HG03196 (cell line): ENCODE results near the gene PIP4P1.

Source experiments
- ATAC-seq: cut with Tn5 transposase; IDR thresholded peaks from one replicate; pipeline ENCODE4 v1.9.1; 2021; ENCODE audit not compliant: unreplicated experiment

Gene PIP4P1

GRCh38 chr14:20438664-20439063 lies 22.6 kb downstream of the PIP4P1 start:
- ATAC-seq: no peak

DNA sequence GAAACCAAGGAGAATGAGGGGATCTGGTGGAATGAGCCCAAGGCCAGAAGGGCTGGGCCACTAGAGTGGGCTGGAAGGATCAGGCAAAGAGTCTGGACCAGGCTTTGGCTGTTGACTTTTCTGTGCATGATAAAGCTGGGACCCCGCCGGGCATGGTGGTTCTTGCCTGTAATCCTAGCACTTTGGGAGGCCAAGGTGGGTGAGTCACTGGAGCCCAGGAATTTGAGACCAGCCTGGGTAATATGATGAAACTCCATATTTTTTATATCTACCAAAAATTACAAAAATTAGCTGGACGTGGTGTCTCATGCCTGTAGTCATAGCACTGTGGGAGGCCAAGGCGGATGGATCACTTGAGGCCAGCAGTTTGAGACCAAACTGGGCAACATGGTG lies 24.9 kb downstream of the PIP4P1 start:
- ATAC-seq: no peak

GRCh38 chr14:20435582-20436362 lies 25.5 kb downstream of the PIP4P1 start, which contains the start of gene KLHL33:
Gene KLHL33, minus strand, starts transcription at chr14:20436166. Its CDS starts 355 bp downstream, at chr14:20435811.
- no peak for ATAC-seq

GRCh38 chr14:20434701-20435581 lies 26.3 kb downstream of the PIP4P1 start:
- ATAC-seq: no peak

- ATAC-seq: no peak
These were observed 31.2 kb downstream of the PIP4P1 start for GRCh38 chr14:20429801-20430669.

DNA sequence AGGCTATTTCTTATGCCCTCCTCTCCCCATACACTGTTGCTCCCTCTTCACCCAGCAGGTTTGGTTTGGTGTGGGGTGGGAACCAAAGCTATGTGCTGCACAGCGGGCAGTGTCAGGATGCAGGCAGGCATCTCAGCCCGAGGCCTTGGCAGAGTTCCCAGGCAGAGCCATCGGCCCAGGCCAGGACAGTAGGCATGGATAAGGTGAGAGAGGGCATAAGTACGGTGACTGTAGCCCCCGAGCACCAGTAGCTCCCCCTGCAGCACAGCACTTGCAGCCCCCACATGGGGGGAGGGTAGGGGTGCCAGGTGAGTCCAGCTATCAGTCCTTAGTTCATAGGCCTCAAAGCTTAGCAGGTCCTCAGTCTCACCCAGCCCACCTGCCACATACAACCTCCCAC lies 32.4 kb downstream of the PIP4P1 start:
- no peak for ATAC-seq

DNA sequence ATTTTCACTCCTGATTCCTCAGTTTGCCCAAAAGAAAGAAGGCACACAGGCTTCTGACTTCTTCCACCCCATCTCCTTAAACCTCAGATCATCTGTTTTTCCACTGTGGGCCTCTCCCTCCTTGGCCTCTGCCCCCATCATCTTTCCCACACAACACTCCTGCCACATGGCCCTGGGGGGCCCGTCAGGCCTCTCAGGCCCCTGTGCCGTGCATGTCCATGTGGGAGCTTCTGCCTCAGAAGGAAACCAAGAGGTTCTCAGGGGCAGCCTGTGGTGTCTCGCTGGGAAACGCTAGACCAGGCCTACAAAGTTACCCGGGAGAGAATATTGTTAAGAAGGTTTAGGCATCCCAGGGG lies 33.2 kb downstream of the PIP4P1 start:
- ATAC-seq: peak; percentile 24

GRCh38 chr14:20427231-20428009 lies 33.8 kb downstream of the PIP4P1 start:
- ATAC-seq: peak; percentile 61

DNA sequence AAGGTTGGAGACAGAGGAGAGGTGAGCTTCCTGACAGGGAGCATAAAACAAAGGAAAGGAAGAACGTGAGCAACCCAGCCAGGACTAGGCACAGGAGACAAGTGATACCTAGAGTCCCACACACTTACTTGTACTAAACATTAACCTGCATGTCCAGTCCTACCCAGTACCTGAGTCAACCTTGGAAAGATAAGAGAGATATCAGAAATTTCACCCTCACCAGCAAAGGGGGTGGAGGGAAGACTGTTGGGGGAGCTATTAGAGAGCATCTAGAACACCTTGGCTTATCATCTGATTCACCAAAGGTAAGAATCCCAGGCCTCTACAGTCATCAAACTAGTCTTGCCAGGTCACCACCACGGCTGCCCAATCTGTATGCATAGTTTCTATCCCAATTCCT lies 36.4 kb downstream of the PIP4P1 start:
- ATAC-seq: no peak

DNA sequence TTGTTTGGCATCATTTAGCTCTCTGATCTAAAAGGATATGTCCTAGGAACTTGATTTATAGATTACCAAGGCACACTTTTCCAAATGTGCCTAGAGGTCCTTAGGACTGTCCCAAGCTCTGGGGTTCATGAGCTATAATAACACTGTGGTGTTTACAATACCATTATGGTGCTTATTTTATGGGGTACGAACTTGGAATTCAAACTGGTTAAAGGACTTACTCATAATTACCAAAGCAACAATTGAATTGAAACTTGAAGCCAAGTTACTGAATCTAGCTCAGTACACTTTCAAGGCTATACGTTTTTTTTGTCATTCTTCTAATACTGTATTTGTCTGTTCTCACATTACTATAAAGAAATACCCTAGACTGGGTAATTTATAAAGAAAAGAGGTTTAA lies 38.3 kb downstream of the PIP4P1 start:
- no peak for ATAC-seq

- ATAC-seq: no peak
These were observed 40.0 kb downstream of the PIP4P1 start for GRCh38 chr14:20421267-20421666.

- ATAC-seq: no peak
These were observed 41.8 kb downstream of the PIP4P1 start for GRCh38 chr14:20419419-20419818.

DNA sequence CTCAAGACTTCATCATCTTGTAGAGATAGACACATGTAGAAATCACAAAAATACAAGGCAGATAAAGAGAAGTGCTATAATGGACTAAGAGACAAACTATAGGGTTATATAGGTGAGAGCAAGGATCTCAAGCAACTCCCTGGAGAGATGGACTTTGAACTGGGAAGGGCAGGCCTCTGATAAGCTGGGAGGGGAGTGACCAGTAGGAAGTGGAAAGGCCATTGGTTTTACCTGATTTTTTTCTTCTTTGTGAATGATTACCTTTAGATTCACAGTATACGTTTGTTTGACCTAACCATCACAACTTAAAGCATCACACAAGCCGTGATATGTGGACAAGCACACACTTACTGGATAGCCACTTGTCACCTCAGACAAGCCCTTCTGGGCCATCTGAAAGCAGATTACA lies 42.7 kb downstream of the PIP4P1 start:
- ATAC-seq: no peak

GRCh38 chr14:20417250-20418186 lies 43.7 kb downstream of the PIP4P1 start:
- no peak for ATAC-seq

DNA sequence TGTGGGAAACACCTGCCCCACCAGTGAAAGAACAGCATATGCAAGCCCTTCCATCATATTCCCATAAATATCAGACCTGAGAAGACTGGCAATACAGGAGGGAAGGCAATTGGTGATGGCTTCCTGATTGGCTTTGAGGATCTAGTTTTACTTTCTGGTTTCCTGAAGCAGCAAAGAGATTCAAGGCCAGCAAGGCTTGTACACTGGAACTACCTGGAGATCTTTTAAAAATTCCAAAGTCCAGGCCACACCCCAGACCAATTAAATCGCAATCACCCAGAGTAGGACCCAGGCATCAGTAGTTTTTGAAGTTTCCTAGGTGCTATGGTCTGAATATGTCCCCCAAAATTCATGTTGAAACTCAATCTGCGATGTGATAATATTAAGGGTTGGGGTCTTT lies 45.0 kb downstream of the PIP4P1 start:
- ATAC-seq: no peak

- no peak for ATAC-seq
These were observed 45.4 kb downstream of the PIP4P1 start for GRCh38 chr14:20415782-20416206.

DNA sequence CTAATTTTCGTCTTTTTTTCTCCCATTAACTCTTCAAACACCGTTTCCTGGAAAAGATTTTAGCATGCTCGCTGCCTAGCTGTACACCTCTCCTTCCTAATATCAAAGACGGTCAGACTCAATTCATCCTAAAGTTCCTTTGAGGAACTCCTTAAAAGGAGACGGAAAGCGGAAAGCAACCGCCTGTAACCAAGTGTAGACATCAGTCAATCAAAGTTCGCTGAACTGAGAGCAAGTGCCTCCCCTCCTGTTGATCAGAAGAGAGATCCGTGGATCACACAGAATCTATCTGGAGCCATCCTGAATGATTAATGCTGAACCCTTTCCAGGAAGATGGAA lies 47.5 kb downstream of the PIP4P1 start:
- peak; percentile 32 for ATAC-seq

GRCh38 chr14:20412876-20413743 lies 48.1 kb downstream of the PIP4P1 start, which contains the start of gene TEP1:
Gene TEP1, minus strand, starts transcription at chr14:20413501. Its CDS starts 5,062 bp downstream, at chr14:20408439.
- peak; percentile 69 for ATAC-seq
